Stimulated activated CD4-positive, alpha-beta T cell treated with anti-CD3 and anti-CD28 coated beads, Interleukin-1b, Interleukin-23, amount 100 ng/mL, for 4 hours (primary cell): ENCODE data around the gene SMAD6.

Experiments
- DNase-seq, 2 donors: peaks; one replicate each; pipeline ENCODE4 v3.0.0-alpha.2; 2020; ENCODE audit warnings: low read depth in 2 of 2

SMAD6 gene

DNA sequence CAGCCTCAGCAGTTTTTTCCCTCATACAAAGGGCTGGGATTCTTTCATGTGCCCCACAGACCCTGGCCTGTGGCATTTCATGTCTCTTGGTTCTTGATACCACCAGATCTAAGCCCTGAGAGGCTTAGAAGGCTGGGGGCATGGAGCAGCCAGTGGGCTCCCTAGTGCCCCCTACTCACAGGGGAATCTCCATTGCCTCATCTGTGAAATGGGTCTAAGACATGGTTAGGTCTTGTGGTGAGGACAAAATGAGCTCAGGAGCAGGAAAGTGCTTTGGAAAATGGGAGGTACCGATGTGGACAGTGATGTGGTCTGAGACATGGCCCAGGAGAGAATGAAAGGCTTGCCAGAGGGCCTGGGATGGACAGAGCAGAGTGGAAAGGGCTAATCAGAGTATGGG, 94.3 kb downstream of the SMAD6 start:
- no peak for DNase-seq

DNA sequence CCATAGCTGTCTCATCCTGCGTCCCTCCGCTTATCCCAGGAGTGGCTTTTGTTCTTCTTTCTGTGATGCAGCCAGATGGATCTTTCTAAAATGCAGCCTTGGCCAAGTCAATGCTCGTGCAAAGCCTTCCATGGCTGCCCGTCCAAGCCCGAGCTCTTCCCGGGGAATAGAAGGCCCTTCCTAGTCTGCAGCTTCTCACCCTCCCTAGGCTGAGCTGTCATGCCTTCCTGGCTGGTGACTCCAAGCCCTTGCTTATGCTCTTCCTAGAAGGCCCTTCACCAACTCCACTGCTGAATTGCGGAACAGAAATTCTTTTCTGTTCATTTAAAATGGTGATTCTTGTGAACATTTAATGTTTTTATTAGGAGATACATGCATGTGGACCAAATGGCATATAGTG, 95.9 kb downstream of the SMAD6 start:
- DNase-seq = no peak

DNA sequence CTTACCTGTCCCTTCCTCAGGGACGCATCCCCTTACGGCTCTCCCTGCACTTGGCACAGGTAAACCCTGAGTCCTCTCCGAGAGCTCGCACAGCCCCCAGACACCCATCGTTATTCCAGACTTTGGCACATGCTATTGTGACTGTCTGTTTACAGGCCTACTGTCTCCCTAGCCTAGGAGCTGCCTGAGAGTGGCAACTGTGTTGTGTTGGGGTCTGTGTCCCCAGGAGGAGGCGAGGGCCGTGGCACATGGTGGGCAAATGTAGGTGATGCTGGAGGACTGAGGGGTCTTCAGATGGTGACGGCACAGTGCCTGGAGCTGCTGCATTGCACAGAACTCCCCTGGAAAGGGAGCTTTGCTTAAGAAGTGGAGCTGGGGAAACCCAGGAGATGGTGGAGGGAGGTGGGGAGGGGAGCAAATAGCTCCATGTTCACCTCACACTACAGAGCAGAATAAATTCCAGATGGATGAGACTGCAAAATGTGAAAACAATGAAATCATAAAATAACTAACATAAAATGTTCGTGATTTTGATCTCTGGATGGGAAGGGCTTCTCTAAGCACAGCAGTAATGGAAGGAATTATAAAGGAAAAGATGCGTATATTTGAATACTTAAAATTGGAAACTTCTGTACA, 96.5 kb downstream of the SMAD6 start:
- no peak for DNase-seq

DNA sequence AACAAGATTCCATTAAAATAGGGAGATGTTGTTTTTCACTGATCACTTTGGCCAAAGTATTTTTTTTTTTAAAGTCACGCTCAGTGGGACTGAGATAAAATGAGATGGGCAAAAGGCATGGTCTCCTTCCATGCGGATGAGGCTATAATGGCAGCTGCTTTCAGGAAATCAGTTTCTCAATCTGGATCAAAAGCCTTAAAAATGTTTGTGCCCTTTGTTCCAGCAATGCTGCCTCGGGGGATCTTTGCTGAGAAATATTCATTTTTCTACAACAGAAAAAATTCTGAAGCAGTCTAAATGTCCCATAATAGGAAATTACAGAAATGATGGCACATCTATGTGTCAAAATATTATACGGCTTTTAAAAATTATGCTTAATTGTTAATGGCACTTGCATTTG, 97.2 kb downstream of the SMAD6 start:
- DNase-seq = no peak

DNA sequence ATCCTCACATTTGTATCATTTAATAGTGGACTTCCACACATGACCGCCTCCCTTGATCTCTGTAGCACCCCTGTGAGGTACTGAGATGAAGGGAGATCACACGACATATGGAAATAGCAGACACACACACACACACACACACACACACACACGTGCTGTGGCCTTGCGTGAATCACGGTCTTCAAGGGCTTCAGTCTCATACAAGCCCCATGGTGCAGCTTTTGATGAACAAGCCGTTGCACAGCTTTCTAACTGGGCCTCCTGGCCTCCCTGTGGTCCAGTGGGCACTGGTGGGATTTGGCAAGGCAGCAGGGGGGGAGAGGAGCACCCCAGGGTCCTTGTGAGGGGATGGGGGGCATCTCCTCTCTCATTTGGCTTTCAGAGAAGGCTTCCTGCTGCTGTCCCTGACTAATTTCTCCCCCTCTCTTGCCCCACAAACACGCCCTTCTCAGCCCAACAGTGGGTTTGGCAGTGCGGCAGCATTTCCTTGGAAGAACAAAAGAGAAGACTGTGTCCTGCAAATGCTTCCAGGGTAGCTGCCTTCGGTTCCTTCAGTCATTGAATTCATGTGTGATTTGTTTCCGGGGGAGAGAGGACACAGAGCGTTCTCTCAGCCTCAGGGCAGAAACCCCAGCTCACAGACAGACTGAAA, 98.7 kb downstream of the SMAD6 start:
- DNase-seq = no peak

DNA sequence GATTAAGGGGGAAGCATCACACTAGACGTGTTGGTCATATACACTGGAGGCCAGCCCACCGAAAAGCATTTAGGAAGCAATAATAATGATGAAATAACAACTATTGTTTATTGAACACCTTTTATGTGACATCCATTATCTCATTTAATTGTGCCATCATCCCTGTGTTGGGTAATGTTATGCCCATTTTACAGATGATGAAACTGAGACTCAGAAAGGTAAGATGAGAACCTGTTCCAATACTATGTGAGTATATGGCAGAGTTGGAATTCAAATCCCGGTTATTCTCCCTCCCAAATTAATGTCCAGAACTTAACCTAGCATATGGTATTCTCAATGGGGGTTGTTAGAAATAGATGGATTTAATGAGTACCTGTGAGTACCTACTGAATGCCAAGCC, 99.2 kb downstream of the SMAD6 start:
- no peak for DNase-seq

DNA sequence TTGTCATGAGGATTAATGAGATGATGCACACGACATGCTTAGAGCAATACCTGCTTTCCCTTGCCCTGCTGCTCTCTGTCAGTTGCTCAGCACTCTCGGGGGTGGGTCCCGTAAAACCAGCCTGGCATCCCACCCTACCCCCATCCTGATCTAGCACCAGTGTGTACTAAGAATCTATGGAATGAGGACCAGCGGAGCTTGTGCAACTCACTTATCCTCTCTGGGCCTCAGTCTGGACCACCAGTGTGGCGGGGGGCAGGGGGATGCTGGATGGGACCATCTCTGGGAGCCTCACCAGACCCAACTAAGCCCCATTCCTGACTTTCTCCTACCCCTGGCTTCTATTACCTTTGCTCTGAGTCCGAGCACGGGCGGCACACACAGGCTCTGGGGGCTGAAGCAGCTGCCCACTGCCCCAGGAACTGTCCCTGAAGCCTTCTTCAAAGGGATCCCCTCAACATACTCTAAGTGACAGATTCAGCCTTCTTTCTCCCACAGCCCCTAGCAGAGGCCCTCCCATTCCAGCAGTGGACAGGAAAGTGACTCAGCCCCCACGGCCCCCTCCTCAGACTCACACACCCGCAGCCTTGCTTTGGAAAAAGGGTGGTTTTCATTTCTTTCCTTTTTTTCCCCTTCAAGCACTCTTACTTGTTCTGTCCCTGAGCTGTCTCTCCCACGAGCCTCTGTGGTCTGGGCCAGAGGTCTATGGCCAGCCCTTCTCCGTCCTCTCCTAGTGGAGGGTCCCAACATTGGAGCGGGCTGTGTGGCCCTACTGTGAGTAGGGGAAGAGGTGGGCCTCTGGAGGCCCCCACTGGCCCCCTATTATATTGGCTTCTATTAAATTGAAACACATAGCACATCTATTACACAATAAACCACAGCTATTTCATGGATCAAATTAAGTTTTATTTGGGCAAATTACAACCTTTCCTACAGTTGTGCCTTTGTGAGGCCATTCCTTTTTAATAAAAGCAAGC, 100.3 kb downstream of the SMAD6 start:
- no peak for DNase-seq

DNA sequence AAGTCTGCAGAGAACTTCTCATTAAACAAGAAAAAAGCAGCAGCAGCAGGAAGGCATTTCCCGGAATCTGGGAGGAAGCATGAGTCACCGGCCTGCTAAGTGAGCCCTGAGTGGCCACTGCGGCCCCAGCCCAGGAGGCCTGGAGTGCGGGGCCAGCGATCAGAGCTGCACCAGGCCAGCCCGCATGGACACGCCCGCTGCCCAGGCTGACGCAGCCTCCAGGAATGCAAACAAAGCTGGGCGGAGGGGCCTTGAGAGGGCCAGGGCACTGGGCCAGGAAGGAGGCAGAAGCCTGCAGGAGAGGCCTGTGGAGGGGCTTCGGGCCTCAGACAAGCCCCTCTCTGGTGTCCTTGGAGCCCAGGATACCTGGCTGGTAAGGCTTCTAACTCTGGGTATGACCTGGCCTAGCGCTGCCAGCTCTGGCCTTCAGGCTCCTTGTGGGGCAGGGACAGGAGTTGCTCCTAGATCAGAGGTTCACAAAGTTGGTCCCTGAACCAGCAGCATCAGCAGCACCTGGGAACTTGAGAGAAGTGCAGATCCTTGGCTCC, 101.2 kb downstream of the SMAD6 start:
- DNase-seq = no peak

DNA sequence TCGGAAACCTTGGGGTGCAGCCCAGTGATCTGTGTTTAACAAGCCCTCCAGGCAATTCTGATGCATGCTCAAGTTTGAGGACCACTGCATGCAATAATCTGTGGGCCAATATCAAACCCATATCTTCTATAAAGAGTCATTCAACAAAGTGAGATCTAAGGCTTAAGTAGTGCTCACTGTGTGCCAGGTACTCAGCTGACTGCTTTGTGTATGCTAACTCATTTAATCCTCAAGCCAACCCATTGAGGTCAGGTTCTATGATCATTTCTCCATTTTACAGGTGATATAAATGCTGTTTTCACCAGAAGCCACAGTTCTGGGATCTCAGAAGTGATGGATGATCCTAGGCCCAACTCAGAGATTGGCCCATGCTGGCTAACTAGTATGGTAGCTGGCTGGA, 101.7 kb downstream of the SMAD6 start:
- DNase-seq = no peak

DNA sequence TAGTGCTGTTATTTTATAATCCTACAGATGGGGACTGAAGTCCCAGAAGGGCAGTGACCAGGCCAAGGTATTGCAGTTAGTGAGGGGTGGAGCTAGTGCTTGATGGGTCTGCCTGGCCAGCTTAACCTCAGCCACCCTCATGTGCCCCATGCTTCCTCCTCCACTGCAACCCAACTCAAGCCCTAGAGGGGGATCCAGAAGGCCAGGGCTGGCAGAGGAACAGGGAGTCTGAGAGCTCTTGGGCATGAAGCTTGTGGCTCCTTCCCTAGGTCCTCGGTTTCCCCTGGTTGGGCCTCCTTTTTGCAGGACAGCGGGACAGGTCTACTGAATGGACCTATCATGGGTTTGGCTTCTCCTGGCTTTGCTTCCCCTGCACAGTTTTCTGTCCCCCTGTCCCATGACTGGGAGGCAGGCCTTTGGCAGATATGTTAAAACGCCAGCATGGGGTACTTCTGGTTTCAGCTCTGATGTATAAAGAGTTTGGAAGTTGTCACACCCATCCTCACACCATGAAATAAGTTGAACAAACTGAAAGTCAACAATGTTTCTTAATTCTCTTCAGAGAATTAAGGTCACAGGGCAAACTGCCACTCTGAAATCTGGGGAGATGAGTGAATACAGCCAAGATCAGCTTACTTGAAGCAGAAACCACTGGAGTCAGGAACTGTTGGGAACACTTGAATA, 103.3 kb downstream of the SMAD6 start:
- no peak for DNase-seq

DNA sequence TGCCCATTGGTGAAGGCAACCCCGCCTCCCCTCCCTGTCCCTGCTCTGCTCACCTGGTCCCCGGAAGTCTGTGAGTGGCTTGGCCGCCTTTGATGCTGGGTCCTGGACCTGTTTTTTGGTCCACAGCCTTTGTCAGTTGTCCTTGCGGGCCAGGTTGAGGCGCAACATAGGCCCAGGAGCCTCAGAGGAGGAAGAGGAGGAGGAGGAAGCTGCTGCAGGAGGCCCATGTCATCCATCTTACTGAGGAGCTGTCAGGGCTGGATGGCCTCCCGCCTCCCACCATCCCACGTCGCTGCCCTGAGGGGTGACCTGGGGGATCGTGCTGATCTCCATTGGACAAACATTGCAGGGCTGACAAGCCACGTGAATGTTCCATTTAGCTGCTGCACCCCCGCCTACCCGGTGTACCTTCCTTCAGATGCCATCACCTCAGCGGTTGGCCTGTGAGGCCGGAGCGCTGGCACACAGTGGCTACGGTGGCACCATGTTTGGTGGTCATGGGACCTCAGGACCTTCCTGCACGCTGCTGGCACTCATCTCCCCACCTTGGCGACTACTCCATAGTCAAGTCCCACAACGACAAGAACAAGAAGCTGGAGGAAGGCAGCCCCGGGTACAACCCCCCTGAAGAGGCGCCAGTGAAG, 106.3 kb downstream of the SMAD6 start:
- DNase-seq = no peak

DNA sequence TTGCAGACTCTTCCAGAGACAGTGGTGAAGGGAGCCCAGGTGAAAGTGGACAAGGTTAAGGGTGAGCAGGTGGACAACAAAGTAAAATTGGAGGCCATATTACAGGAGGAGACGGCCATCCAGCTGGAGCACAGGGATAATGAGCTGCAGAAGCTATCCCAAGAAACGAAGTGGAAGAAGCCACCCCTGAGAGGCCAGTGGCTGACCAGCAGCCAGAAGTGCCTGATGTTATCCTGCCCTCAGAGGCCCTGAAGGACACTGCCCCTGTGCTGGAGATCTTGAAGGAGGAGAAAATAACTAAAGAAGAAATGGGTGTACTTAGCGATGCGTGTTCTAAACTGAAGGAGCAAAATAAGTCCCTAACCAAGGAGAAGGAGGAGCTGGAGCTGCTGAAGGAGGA, 107.6 kb downstream of the SMAD6 start:
- DNase-seq = no peak

DNA sequence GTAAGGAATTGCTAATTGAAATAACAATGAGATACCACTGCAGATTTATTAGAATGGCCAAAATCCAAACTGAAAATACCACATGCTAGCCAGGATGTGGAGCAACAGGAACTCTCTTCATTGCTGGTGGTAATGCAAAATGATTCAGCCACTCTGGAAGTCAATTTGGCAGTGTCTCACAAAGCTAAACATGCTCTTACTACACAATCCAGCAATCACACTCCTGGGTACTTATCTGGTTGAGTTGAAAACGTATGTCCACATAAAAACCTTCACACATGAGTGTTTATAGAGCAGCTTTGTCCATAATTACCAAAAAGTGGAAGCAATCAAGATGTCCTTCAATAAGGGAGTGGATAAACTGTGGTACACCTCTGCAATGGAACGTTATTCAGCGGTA, 113.3 kb downstream of the SMAD6 start:
- no peak for DNase-seq

DNA sequence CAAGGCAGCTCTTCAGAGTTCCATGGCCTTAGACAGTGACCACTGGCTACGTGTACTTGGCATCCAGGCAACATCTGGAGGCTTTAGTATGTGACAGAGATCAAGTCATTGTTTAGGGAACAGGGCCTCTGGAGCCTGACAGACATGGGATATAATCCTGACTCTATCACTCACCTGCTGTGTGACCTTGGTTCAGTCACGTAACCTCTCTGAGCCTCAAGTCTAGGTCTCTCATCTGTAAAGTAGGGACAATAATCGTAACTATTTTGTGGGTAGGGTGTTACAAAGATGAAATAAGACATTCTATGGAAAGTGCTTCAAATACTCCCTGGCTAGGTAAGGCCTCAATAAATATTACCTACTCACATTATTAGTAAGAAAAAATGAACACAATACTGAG, 114.2 kb downstream of the SMAD6 start:
- DNase-seq = no peak

DNA sequence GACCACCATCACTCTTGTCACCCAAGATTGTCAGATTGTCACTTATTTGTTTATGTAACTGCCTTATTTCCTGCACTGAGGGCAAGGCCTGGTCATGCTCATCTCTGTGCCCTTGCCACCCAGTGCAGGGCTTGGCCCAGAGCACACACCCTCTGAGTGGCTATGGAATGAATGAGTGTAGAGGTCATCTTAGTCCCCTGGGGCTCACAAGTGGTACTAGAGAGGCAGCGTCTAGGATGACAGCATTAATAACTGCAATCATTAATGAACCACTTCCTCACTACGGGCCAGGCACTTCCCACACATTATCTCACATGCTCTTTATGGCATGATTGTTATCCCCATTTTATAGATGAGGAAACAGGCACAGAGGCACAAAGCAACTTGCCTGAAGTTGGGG, 117.0 kb downstream of the SMAD6 start:
- no peak for DNase-seq

DNA sequence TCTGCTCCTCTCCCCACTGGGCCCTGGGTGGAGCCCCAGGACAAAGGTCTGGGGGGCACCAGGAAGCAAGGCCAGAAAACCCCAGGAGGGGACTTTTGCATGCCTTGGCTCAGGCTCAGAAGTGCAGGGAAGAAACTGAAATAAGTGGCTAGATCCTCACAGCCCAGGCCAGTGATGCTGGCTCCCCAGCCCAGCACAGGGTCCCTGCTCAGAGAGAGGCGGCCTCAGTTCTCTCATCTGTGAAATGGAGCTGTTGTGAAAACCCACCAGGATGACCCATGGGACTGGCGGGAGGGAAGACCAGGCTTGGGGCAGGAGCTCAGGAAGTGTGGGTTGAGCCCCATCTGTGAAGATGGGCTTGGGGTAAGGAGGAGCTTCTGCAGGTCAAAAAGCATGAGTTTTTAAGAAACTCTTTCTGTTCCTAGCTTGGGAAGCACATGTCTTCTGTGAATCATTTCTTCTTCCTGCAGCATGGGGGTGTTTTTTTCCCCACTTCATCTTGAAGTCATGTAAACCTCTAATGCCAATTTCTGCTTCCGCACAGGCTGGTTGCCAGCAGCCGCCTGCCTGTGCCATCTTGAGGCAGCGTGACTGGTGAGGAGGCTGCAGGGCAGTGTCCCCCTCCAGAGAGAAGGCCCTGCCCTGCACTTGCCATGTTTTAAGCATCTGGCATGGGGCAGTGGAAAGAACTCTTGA, 118.6 kb downstream of the SMAD6 start:
- DNase-seq = no peak

DNA sequence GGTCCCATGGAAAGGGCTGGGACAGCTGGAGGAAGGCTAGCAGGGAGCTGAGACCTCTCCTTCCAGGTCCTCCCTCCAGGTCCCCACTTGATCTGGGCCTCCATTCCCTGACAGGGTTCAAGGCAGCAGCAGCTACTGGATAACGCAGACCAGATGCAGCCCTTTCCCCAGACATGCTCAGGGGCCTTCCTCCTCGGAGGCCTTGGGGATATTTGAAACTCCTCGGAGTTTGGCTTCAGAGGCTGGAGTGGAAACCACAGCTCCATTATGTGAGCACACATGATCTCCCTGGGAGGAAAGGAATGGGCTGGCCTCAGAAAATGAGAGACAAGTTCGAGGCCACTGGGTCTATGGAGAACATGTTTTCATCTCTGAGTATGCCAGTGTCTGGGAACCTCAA, 119.3 kb downstream of the SMAD6 start:
- DNase-seq = no peak

DNA sequence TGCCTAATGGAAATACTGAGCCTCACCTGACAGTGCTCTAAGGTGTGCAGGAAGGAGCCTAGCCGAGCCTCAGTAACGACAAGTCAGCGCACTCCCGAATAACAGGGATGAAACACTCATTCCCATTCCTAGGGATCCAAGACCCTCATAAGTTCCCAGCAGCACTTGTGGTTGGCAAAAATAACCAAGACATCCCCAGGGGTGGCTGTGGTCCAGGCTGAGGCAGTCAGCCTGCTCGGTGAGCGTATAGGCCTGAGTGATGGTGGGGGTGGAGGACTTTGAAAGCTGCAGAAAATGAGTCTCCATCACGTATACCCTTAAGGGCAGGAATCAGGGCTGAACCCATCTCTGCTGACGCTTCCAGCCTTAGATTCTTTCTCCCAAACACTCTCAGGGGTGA, 120.1 kb downstream of the SMAD6 start:
- no peak for DNase-seq

DNA sequence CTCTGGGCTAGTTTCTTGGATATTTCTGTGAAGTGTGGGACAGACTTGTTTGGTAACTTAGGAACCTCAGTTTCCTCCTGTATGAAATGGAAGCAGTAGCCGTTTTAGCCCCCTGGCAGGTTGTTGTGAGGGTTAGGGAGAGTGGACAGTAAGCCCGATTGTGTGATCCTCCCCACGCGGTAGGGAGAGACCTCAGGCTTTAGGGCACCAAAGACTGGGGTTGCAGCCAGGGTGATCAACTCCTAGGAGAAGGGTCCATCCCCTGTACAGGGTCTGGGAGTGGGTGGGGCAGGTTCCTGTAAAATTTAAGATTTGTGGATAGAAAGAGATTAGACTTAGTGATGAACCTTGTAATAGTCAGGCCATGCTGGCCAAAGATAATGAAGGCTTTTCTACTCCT, 120.5 kb downstream of the SMAD6 start:
- no peak for DNase-seq

DNA sequence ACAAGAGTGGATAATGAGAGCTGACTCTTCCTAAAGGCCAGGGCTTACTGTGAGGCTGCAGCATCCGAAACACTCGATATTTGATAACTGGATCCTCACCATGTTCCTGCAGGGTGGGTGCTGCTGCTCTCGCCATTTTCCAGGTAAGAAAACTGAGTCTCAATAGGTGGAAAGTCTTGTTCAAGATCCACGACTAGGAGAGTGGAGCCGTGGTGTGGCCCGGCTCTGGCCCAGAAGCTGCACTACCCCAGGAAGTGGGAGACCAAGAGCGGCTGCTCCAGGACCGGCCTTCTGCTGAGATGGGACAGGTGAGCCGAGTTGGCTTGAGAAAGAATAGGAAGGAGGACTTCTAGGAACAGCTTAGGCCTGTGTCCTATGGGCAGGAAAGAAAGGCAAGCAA, 121.6 kb downstream of the SMAD6 start:
- no peak for DNase-seq

DNA sequence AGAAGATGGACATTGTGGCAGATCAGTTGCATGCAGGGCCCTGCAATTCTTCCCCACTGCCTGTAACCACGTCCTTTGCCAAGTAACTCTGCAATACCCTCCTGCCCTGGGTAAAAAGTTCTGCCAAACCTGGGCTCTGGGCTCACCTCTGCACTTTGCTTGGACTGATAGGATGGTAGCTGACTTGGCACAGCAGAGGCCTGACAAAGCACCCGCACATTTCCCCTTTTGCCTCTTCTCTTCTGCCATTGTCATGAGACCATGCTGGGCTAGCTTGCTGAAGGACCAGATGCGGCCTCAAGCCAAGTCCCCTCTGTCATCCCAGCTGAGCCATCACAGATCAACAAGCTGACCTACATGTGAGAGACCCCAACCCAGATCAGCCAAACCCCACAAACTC, 122.4 kb downstream of the SMAD6 start:
- no peak for DNase-seq
